Activated CD4-positive, alpha-beta T cell treated with anti-CD3 and anti-CD28 coated beads, Interleukin-2, amount 10 ng/mL, durations not matched to agents 7 days and 5 days (primary cell): ENCODE data around the gene KRT74. TPM values are rescaled to one million over a fixed set of nuclear protein-coding genes. Genes with fewer than 3 reads are reported as not detected.
"Not testable (repeated sequence)": the region's sequence is repeated elsewhere in the genome, so short reads cannot be mapped to it uniquely, and the experiment has no call there.

Source experiments
- CTCF ChIA-PET: fragments of 350-600 bp; sonication (Branson Sonifier 250); formaldehyde crosslinking; loops from one replicate; lab custom pipeline; 2021; ENCODE audit warnings: antibody characterized with exemption; lab: Charles Lee
- POLR2A ChIA-PET: fragments of 350-600 bp; sonication (Branson Sonifier 250); formaldehyde crosslinking; loops from one replicate; lab custom pipeline; 2021; ENCODE audit warnings: antibody characterized with exemption; lab: Charles Lee
- DNase-seq: peaks from one replicate; pipeline ENCODE4 v3.0.0-alpha.2; 2020
- H3K27ac Mint-ChIP-seq: one replicate; pipeline ENCODE4 v1.8.0; 2021; ENCODE audit warnings: mild to moderate bottlenecking, moderate library complexity, mixed read lengths
- H3K27me3 Mint-ChIP-seq: one replicate; pipeline ENCODE4 v1.8.0; 2021; ENCODE audit warnings: mixed read lengths
- H3K36me3 Mint-ChIP-seq: one replicate; pipeline ENCODE4 v1.8.0; 2021; ENCODE audit warnings: low read depth, mixed read lengths
- H3K4me1 Mint-ChIP-seq: one replicate; pipeline ENCODE4 v1.8.0; 2021; ENCODE audit warnings: mixed read lengths
- H3K4me3 Mint-ChIP-seq: one replicate; pipeline ENCODE4 v1.8.0; 2021; ENCODE audit warnings: mild to moderate bottlenecking, moderate library complexity, mixed read lengths
- H3K9me3 Mint-ChIP-seq: one replicate; pipeline ENCODE4 v1.8.0; 2021; ENCODE audit warnings: mixed read lengths
- total RNA-seq, 2 experiments: library from RNA; stranded (reverse); gene quantifications; one replicate each; pipeline ENCODE4 v1.2.3, GENCODE V29; 2021

KRT74 gene
- total RNA-seq, 2 experiments from 2014 or later = 0.15 TPM

DNA sequence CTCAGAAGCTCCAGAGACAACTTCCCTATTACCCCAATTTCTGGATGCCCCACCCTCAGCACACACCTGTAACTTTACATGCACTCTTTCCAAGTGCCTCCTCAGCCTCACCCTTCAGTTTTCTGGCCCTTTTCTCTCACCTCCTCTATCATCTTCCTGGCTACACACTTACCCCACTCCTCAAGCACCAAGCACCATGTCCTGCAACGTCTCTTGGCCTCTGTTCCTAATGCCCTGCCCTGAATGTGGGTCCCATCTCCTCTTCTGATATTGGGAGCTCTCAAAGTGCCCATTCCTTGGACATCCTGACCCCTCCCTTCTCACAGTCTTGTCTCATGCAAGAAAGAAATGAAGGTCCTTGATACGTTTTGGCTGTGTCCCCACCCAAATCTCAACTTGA lies 26.4 kb upstream of the KRT74 start:
- POLR2A ChIA-PET = no interaction called here
- Mint-ChIP-seq H3K4me3 (no peak overlapping the region), H3K9me3 (peaks cover 3% of the 10 kb centered on the region), H3K36me3 (peaks cover 2% of the 10 kb centered on the region), H3K27ac (no peak overlapping the region), H3K27me3 (peaks cover 18% of the 10 kb centered on the region), H3K4me1 (peaks cover 28% of the 10 kb centered on the region)
- no peak for DNase-seq
- CTCF ChIA-PET = interaction anchor here (0.6 to 1.4 kb wide), 3 partner anchors 10 to 16 kb away, joined by 3 to 4 read pairs (median 3); no protein-coding TSS in a partner anchor

DNA sequence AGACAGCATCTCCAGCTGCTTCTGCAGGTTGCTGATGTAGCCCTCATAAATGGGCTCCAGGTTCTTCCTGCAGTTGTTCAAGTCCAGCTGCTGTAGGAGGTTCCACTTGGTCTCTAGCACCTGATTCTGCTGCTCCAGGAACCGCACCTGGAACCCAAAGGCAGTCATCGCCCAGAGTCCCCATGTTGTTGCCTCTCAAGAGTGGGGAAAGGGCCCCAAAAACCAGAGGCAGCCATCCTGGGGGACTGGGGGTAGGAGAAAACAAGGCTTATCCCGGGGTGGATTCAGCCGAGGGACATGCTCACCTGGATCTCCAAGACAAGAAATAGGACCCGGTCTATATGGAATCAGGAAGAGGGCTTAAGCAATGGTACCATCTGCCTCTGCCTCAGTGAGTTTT lies 25.3 kb upstream of the KRT74 start:
- Mint-ChIP-seq H3K27ac (no peak overlapping the region), H3K36me3 (no peaks in the 10 kb centered on the region), H3K4me3 (no peak overlapping the region), H3K9me3 (no peaks in the 10 kb centered on the region), H3K4me1 (peaks cover 18% of the 10 kb centered on the region), H3K27me3 (peaks cover 18% of the 10 kb centered on the region)
- ChIA-PET POLR2A (no interaction called here), CTCF (interaction anchor here (0.9 to 1.0 kb wide), 2 partner anchors 9 to 280 kb away, joined by 3 read pairs; no protein-coding TSS in a partner anchor)
- DNase-seq = no peak

DNA sequence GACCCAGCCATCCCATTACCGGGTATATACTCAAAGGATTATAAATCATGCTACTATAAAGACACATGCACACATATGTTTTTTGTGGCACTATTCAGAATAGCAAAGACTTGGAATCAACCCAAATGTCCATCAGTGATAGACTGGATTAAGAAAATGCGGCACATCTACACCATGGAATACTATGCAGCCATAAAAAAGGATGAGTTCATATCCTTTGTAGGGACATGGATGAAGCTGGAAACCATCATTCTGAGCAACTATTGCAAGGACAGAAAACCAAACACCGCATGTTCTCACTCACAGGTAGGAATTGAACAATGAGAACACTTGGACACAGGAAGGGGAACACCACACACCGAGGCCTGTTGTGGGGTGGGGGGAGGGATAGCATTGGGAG lies 20.6 kb upstream of the KRT74 start:
- H3K27ac Mint-ChIP-seq, CTCF ChIA-PET, H3K4me1 Mint-ChIP-seq, H3K4me3 Mint-ChIP-seq, H3K9me3 Mint-ChIP-seq, H3K36me3 Mint-ChIP-seq, POLR2A ChIA-PET, DNase-seq: not testable (repeated sequence)
- peaks cover 10% of the 10 kb centered on the region for H3K27me3 Mint-ChIP-seq

DNA sequence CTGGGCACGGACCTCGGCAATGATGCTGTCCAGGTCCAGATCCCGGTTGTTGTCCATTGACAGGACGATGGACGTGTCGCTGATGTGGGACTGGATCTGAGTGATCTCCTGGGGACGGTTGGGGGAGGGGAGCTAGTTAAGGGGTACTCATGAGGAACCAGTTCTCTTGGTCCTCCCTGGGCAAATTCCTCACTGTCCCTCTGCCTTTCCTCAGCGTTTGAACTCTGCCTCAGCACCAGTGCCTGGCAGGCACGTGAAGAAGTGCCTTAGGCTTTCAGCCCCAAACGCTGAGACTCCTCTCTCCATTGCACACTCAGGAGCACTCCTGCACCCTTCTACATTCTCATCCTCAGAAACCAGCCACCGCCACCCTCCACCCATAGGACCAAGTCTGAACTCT lies 17.9 kb upstream of the KRT74 start:
- Mint-ChIP-seq H3K9me3 (no peaks in the 10 kb centered on the region), H3K27ac (no peak overlapping the region), H3K4me1 (peaks cover 20% of the 10 kb centered on the region), H3K4me3 (no peak overlapping the region), H3K36me3 (peaks cover 4% of the 10 kb centered on the region), H3K27me3 (peaks cover 4% of the 10 kb centered on the region)
- ChIA-PET POLR2A (no interaction called here), CTCF (interaction anchor here (0.6 to 1.4 kb wide), 2 partner anchors 293 to 883 kb away, joined by 3 read pairs; no protein-coding TSS in a partner anchor)
- no peak for DNase-seq

DNA sequence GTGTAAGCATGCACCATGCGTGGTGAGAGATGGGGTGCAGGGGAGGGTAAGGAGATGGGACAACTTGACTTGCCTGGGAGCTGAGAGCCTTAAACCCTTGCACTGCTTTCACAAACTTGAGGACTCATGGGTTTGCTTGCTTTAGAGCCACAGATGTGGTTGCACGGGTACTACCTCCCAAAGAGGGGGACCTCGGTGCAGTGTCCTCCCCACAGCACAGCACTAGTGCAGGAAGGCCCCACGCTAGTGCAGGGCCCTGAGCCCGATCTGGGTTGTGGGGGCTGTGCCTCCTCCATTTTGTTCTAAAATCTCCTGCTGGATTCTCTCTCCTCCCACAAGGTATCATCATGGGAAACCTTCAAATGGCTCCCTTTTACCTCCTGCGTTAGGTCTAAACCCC lies 16.4 kb upstream of the KRT74 start:
- no peaks in the 10 kb centered on the region for H3K9me3 Mint-ChIP-seq
- DNase-seq = no peak
- ChIA-PET CTCF (interaction anchor here (0.9 to 1.1 kb wide), 2 partner anchors 10 to 288 kb away, joined by 3 read pairs; no protein-coding TSS in a partner anchor), POLR2A (no interaction called here)
- H3K4me3 Mint-ChIP-seq = no peak overlapping the region
- no peaks in the 10 kb centered on the region for H3K27me3 Mint-ChIP-seq
- H3K36me3 Mint-ChIP-seq = peaks cover 4% of the 10 kb centered on the region
- H3K4me1 Mint-ChIP-seq = peaks cover 35% of the 10 kb centered on the region
- H3K27ac Mint-ChIP-seq = no peak overlapping the region

DNA sequence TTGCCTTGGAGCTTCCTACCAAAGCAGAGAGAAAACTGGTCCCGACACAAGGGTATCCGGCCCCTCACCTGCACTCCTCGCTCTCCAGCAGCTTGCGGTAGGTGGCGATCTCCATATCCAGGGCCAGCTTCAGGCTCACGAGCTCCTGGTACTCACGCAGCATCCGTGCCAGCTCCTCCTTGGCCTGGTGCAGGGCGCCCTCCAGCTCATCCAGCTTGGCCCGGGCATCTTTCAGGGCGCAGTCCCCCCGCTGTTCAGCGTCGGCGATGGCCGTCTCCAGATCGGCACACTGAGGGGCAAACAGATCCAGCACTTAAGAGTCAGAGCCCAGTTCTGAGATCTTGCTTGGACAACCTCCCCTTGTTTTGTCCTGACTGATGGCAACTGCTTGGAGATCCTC lies 13.9 kb upstream of the KRT74 start:
- POLR2A ChIA-PET = interaction anchor here (0.7 kb wide), 1 partner anchor 293 kb away, joined by 3 read pairs; no protein-coding TSS in a partner anchor
- H3K27ac Mint-ChIP-seq = peak overlapping the region; percentile 10
- peaks cover 4% of the 10 kb centered on the region for H3K36me3 Mint-ChIP-seq
- no peak overlapping the region for H3K4me3 Mint-ChIP-seq
- CTCF ChIA-PET = no interaction called here
- no peaks in the 10 kb centered on the region for H3K9me3 Mint-ChIP-seq
- H3K4me1 Mint-ChIP-seq = peaks cover 53% of the 10 kb centered on the region
- DNase-seq = no peak
- H3K27me3 Mint-ChIP-seq = no peaks in the 10 kb centered on the region

DNA sequence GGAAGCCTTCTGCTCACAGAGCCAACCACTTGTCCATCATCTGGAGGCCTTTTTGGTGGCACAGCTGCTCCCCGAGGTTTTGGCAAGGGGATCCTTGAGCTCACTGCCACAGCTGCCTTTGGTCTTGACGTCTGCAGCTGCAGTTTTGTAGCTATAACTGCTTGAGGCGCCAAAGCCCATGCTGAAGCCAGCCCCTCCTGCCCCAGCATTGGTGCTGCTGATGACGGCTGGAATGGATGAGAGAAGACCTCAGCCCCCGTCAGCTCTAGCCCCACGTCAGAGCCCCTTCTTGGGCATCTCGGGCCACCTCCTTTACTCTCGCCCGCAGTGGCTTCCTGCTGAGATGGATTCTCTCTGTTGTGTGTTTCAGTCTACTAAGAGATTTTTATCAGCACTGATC lies 12.3 kb upstream of the KRT74 start:
- no peak overlapping the region for H3K4me3 Mint-ChIP-seq
- POLR2A ChIA-PET = interaction anchor here (0.6 kb wide), 1 partner anchor 240 kb away, joined by 4 read pairs; no protein-coding TSS in a partner anchor

DNA sequence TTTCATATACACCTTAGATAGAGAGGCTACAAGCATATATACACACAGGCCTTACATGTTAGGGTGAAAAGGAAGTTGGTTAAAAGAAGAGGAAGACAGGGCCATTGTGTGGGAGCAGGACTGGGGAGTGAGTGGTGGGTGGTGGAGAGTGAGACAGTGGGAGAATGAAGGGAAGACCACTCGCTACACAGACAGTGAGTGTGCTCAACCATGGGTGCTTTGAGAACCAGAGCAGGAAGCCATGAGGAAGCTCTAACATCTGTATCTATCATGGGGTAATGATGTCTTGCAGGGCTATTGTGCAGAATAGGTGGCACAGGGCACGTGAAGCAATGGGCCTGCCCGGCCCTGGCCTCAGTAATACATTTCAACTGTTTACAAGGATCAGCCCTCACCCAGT lies 11.4 kb upstream of the KRT74 start:
- Mint-ChIP-seq H3K4me3 (no peak overlapping the region), H3K4me1 (peaks cover 59% of the 10 kb centered on the region), H3K36me3 (peaks cover 4% of the 10 kb centered on the region), H3K27me3 (no peaks in the 10 kb centered on the region), H3K27ac (peak overlapping the region; percentile 78), H3K9me3 (no peaks in the 10 kb centered on the region)
- ChIA-PET CTCF (interaction anchor here (0.9 to 1.5 kb wide), 3 partner anchors 289 to 333 kb away, joined by 3 to 9 read pairs (median 5); no protein-coding TSS in a partner anchor), POLR2A (no interaction called here)
- no peak for DNase-seq

More for the DNA sequence above, 12.3 kb upstream of the KRT74 start:
- peak; percentile 76 for DNase-seq
- Mint-ChIP-seq H3K27me3 (no peaks in the 10 kb centered on the region), H3K27ac (peak overlapping the region; percentile 78), H3K9me3 (no peaks in the 10 kb centered on the region), H3K36me3 (peaks cover 4% of the 10 kb centered on the region), H3K4me1 (peaks cover 54% of the 10 kb centered on the region)
- CTCF ChIA-PET = interaction anchor here (0.9 to 1.5 kb wide), 7 partner anchors 11 to 332 kb away, joined by 3 to 9 read pairs (median 4); no protein-coding TSS in a partner anchor

DNA sequence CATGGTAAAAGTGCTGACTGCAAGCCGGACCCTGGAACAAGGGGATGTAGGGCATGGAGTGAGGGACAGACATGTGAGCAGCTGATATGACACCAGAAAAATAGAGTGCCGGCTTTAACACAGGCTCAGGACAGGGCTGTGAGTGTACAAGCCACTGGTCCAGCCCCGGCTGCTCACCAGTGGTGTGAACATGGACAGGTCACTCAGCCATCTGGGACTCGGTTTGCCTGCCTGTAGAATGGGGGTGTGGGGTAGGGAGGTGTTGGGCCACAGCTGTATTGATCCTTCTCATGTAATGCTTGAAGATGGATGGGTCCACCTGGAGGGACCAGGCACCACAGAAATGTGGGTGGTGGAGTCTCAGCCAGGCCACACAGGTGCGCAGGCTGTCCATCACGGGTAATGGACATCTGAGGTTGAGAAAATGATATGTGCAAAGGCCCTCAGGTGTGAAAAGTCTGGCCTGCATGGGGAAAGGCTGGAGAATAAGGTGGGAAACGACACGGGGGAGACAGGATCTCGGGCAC lies 10.6 kb upstream of the KRT74 start:
- ChIA-PET POLR2A (no interaction called here), CTCF (interaction anchor here (1.0 to 2.7 kb wide), 6 partner anchors 9 to 373 kb away, joined by 3 to 15 read pairs (median 4); no protein-coding TSS in a partner anchor)
- H3K27me3 Mint-ChIP-seq = no peaks in the 10 kb centered on the region
- DNase-seq = no peak
- H3K4me1 Mint-ChIP-seq = peaks cover 53% of the 10 kb centered on the region
- H3K27ac Mint-ChIP-seq = peak overlapping the region; percentile 21
- no peaks in the 10 kb centered on the region for H3K9me3 Mint-ChIP-seq
- H3K4me3 Mint-ChIP-seq = no peak overlapping the region
- H3K36me3 Mint-ChIP-seq = peaks cover 4% of the 10 kb centered on the region

DNA sequence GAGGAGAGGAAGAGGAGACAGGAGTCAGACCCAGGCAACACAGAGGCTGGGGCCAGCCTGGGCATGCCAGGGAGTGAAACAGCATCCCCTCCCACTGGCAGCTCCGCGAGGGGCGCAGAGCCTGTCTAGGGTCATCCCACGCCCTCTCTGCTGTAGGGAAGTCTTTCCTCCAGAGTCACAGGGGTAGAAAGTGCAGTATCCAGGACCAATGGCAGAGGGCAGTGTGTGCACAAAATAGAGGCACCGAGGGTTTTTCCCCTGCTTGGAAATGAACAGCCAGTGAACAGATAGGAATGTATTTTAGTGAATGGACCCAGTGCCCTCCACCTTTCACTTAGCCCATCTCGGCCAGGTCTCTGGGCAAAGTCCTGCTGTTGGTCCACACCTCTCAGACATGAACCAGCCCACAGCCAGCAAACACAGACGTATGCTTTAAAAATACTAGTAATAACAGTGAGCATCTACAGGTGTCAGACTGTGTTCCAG lies 9.4 kb upstream of the KRT74 start:
- Mint-ChIP-seq H3K4me3 (no peak overlapping the region), H3K9me3 (no peaks in the 10 kb centered on the region), H3K27ac (peak overlapping the region; percentile 62), H3K4me1 (peaks cover 53% of the 10 kb centered on the region), H3K27me3 (no peaks in the 10 kb centered on the region), H3K36me3 (peaks cover 4% of the 10 kb centered on the region)
- CTCF ChIA-PET = interaction anchor here (1.0 to 2.7 kb wide), 6 partner anchors 10 to 374 kb away, joined by 3 to 15 read pairs (median 4); partner anchors contain the start of gene KRT71
- DNase-seq = peak; percentile 76
- POLR2A ChIA-PET = no interaction called here

DNA sequence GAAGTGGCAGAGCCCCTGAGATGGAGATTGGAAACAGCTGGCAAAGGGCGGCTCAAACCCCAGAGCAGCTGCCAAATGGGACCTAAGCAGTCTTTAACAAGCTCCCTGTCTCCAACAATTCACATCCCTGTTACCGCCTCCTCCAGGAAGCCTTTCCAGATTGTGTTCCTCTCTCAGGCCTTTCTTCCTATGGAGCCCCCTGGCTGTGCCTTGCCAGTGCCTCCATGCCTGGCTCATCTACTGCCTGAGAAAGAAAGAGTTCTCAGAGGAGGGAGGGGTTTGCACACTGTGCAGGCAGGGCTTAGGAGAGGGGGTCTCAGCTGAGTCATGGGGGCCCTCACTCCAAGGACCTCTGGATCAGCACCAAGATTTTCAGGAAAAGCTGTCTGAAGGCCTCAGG lies 8.8 kb upstream of the KRT74 start:
- no peak overlapping the region for H3K4me3 Mint-ChIP-seq
- no peak overlapping the region for H3K27ac Mint-ChIP-seq
- CTCF ChIA-PET = interaction anchor here (1.0 to 2.7 kb wide), 5 partner anchors 30 to 303 kb away, joined by 3 to 15 read pairs (median 4); partner anchors contain the start of gene KRT71
- H3K36me3 Mint-ChIP-seq = peaks cover 4% of the 10 kb centered on the region
- no peaks in the 10 kb centered on the region for H3K9me3 Mint-ChIP-seq
- H3K27me3 Mint-ChIP-seq = no peaks in the 10 kb centered on the region
- POLR2A ChIA-PET = no interaction called here
- H3K4me1 Mint-ChIP-seq = peaks cover 51% of the 10 kb centered on the region
- no peak for DNase-seq

DNA sequence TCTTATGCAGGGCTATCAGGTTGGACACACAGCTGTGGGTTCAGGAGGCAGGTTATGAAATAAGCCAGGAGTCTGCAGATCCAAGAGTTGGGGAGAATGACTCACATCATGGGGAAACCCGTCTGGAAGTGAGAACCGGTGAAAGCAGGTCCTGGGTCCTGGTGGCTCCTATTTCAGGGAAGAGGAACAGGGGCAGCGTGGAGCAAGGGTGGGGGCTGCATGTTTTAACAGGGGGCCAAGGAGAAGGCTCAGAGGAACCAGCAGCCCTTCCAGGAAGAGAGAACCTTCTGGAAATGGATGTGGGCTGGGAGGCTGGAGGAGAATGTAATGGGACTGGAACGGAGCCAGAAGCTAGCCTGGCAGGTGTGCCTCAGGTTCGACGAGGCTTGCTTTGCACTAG lies 7.8 kb upstream of the KRT74 start:
- ChIA-PET POLR2A (no interaction called here), CTCF (interaction anchor here (1.0 to 2.7 kb wide), 5 partner anchors 289 to 304 kb away, joined by 3 to 15 read pairs (median 4); no protein-coding TSS in a partner anchor)
- no peaks in the 10 kb centered on the region for H3K9me3 Mint-ChIP-seq
- H3K27ac Mint-ChIP-seq = no peak overlapping the region
- H3K4me1 Mint-ChIP-seq = peaks cover 41% of the 10 kb centered on the region
- H3K36me3 Mint-ChIP-seq = no peaks in the 10 kb centered on the region
- H3K27me3 Mint-ChIP-seq = no peaks in the 10 kb centered on the region
- DNase-seq = no peak
- H3K4me3 Mint-ChIP-seq = no peak overlapping the region

DNA sequence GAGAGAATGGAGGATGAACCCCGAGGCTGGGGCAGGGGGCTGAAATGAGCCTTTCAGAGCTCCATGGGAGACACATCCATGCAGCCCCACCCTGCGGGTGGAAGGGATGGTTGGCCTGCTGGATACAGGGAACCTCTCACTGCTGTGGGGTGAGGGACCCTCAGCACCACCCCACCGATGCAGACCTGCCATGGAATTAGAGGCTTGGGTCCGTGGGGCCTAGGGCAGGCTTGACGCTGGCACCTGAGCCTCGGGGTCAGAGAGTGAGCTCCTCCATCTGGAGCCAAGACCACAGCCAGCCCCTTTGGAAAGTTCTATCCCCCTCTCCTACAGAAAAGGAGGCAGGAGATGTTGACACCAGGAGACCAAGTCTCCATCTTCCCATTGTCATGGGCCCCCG lies 7.4 kb upstream of the KRT74 start:
- Mint-ChIP-seq H3K27ac (no peak overlapping the region), H3K9me3 (no peaks in the 10 kb centered on the region), H3K4me1 (peaks cover 37% of the 10 kb centered on the region)

More for the DNA sequence above, 7.4 kb upstream of the KRT74 start:
- no peak for DNase-seq
- POLR2A ChIA-PET = no interaction called here
- no peak overlapping the region for H3K4me3 Mint-ChIP-seq
- CTCF ChIA-PET = interaction anchor here (1.0 to 2.2 kb wide), 4 partner anchors 289 to 299 kb away, joined by 3 to 9 read pairs (median 4); no protein-coding TSS in a partner anchor
- H3K36me3 Mint-ChIP-seq = no peaks in the 10 kb centered on the region
- no peaks in the 10 kb centered on the region for H3K27me3 Mint-ChIP-seq
